MM.1S (cell line): ENCODE measurements around the gene TATDN2.

ENCODE experiments used
- DNase-seq: peaks from one replicate; pipeline ENCODE4 v3.0.0-alpha.2; 2015
- H2AFZ ChIP-seq: fragments of 300-600 bp; sonication (generic); 2 replicates; pipeline ENCODE4 v1.6.0; 2016; ENCODE audit warnings: antibody characterized with exemption, low read length
- H3F3A ChIP-seq: fragments of 300-600 bp; sonication (generic); 2 replicates; pipeline ENCODE4 v1.6.1; 2016; ENCODE audit warnings: mild to moderate bottlenecking, antibody characterized with exemption, low read length, moderate library complexity, mixed read lengths; ENCODE audit not compliant: insufficient read depth
- H3K27ac ChIP-seq: fragments of 300-600 bp; sonication (generic); 2 replicates; pipeline ENCODE4 v1.5.1; 2016; ENCODE audit warnings: mild to moderate bottlenecking, low read length
- H3K27me3 ChIP-seq: fragments of 300-600 bp; sonication (generic); replicated peaks from 2 replicates; pipeline ENCODE4 v1.6.0; 2016; ENCODE audit warnings: low read length; ENCODE audit not compliant: insufficient read depth
- H3K36me3 ChIP-seq: fragments of 300-600 bp; sonication (generic); replicated peaks from 2 replicates; pipeline ENCODE4 v1.6.1; 2016; ENCODE audit warnings: mild to moderate bottlenecking, low read length, mixed read lengths; ENCODE audit not compliant: insufficient read depth
- H3K4me1 ChIP-seq: fragments of 300-600 bp; sonication (generic); 2 replicates; pipeline ENCODE4 v1.6.1; 2016; ENCODE audit warnings: low read length, mixed read lengths
- H3K4me2 ChIP-seq: fragments of 300-600 bp; sonication (generic); 2 replicates; pipeline ENCODE4 v1.6.0; 2016; ENCODE audit warnings: low read depth, low read length
- H3K4me3 ChIP-seq: fragments of 300-600 bp; sonication (generic); 2 replicates; pipeline ENCODE4 v1.5.1; 2016; ENCODE audit warnings: low read length, mixed read lengths
- H3K79me2 ChIP-seq: fragments of 300-600 bp; sonication (generic); 2 replicates; pipeline ENCODE4 v1.6.1; 2016; ENCODE audit warnings: mixed run types, low read length, mixed read lengths
- H3K9ac ChIP-seq: fragments of 300-600 bp; sonication (generic); 2 replicates; pipeline ENCODE4 v1.6.1; 2016; ENCODE audit warnings: low read length, mixed read lengths
- H3K9me2 ChIP-seq: fragments of 300-600 bp; sonication (generic); replicated peaks from 2 replicates; pipeline ENCODE4 v1.6.1; 2016; ENCODE audit warnings: mild to moderate bottlenecking, low read length, mixed read lengths; ENCODE audit not compliant: insufficient read depth
- H3K9me3 ChIP-seq: fragments of 300-600 bp; sonication (generic); replicated peaks from 2 replicates; pipeline ENCODE4 v1.6.1; 2016; ENCODE audit warnings: mild to moderate bottlenecking, low read length, mixed read lengths; ENCODE audit not compliant: insufficient read depth
- H4K20me1 ChIP-seq: fragments of 300-600 bp; sonication (generic); 2 replicates; pipeline ENCODE4 v1.6.1; 2016; ENCODE audit warnings: mild to moderate bottlenecking, low read length, moderate library complexity, mixed read lengths; ENCODE audit not compliant: insufficient read depth
- EZH2 ChIP-seq: fragments of 300-600 bp; sonication (generic); optimal IDR thresholded peaks from 2 replicates; pipeline ENCODE3; 2017; ENCODE audit warnings: low read depth, mild to moderate bottlenecking, antibody characterized with exemption, low read length, mixed read lengths
- EZH2phosphoT487 ChIP-seq: fragments of 300-600 bp; sonication (generic); IDR thresholded peaks from 2 replicates; pipeline ENCODE4 v1.6.1; 2018; ENCODE audit warnings: antibody characterized with exemption, low read length
- TF ChIP-seq, protein P1 (sequence below): fragments of 300-600 bp; sonication (generic); IDR thresholded peaks from 2 replicates; pipeline ENCODE4 v1.5.1; 2016; ENCODE audit warnings: antibody characterized with exemption, low read length, mixed read lengths

TATDN2 gene

DNA sequence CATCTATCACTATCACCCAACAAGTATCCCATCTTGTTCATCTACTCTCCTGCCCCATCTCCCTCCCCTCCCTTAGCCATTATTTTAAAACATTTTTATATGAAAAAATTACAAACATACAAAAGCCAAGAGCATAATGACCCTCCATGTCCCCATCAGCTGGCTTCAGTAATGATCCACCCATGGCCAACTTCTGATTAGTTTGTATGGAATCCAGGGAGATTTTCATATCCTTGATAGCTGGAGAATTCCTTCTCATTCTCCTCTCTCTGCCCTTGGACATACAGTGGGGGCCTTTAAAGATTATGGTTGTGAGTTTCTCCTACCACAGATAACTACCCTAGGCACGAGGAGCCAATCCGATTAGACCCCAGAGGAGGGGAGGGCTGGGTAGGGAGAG lies 43.3 kb upstream of the TATDN2 start:
- Histone ChIP-seq H2AFZ (no peak overlapping the region), H3K79me2 (no peaks in the 10 kb centered on the region), H3K9me2 (no peaks in the 10 kb centered on the region), H4K20me1 (no peaks in the 10 kb centered on the region), H3K4me1 (no peaks in the 10 kb centered on the region), H3K4me3 (no peak overlapping the region), H3K9ac (no peak overlapping the region), H3K4me2 (no peak overlapping the region), H3K36me3 (no peaks in the 10 kb centered on the region), H3F3A (no peaks in the 10 kb centered on the region), H3K9me3 (no peaks in the 10 kb centered on the region), H3K27ac (no peak overlapping the region), H3K27me3 (no peaks in the 10 kb centered on the region)
- no peak for DNase-seq
- TF ChIP-seq EZH2phosphoT487: no peak
- TF ChIP-seq, protein P1, sequence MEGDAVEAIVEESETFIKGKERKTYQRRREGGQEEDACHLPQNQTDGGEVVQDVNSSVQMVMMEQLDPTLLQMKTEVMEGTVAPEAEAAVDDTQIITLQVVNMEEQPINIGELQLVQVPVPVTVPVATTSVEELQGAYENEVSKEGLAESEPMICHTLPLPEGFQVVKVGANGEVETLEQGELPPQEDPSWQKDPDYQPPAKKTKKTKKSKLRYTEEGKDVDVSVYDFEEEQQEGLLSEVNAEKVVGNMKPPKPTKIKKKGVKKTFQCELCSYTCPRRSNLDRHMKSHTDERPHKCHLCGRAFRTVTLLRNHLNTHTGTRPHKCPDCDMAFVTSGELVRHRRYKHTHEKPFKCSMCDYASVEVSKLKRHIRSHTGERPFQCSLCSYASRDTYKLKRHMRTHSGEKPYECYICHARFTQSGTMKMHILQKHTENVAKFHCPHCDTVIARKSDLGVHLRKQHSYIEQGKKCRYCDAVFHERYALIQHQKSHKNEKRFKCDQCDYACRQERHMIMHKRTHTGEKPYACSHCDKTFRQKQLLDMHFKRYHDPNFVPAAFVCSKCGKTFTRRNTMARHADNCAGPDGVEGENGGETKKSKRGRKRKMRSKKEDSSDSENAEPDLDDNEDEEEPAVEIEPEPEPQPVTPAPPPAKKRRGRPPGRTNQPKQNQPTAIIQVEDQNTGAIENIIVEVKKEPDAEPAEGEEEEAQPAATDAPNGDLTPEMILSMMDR: no peak
- TF ChIP-seq EZH2: no peak

DNA sequence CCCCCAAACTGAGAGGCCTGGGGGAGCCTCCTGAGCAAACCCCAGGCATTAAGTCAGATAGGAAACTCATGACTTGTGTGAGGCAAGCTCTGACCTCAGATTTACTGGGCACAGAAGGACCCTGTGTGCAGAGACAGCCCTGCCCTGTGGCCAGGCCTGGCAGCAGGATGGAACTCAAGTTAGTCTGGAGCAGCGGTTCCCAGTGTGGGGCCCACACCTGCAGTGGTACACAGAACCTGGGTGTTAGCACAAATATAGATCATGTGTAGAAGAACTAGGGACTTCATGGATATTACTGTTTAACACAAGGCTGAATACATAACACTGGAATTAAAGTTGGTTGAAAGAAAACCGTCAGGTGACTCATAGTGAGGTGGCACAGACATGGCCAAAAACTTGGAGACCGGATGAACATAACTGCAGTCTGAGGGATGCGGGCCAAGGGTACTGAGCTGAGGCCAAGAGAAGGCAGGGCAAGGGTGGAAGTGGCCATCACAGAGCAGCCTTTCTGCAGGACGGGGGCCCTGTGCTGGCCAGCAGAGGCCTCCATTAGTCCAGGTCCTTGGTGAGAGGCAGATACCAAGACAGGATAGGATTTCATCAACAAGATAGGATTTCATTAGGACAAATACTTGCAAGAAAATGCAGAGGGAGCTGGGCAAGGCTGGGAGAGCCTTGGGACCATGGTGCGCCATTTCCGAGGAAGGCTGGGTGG lies 42.7 kb upstream of the TATDN2 start:
- Histone ChIP-seq H3K4me3 (no peak overlapping the region), H3K9ac (no peak overlapping the region), H3K4me2 (no peak overlapping the region), H3K9me3 (no peaks in the 10 kb centered on the region), H3K27me3 (no peaks in the 10 kb centered on the region), H2AFZ (no peak overlapping the region), H3F3A (no peaks in the 10 kb centered on the region), H3K79me2 (no peaks in the 10 kb centered on the region), H3K4me1 (no peaks in the 10 kb centered on the region), H3K36me3 (no peaks in the 10 kb centered on the region), H3K9me2 (no peaks in the 10 kb centered on the region), H4K20me1 (no peaks in the 10 kb centered on the region), H3K27ac (no peak overlapping the region)
- TF ChIP-seq EZH2: no peak
- TF ChIP-seq, protein P1: no peak
- no peak for TF ChIP-seq EZH2phosphoT487
- DNase-seq: no peak

DNA sequence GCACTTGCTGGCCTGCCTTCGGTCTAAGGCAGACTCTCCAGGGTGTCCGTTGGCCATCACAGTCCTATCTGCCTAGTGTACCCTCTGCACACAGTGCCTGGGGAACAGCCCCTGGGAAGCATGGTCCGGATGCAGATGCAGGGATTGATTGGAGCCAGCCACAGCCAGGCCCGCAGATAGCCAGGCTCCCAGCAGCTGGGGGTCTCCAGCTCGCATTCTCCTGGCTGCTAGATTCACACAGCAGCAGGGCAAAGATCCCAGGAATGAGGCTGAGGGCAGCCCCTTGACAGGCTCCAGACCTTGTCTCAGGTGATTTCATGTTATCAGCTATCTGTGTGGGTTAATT lies 42.1 kb upstream of the TATDN2 start:
- TF ChIP-seq, protein P1: no peak
- no peak for TF ChIP-seq EZH2
- TF ChIP-seq EZH2phosphoT487: no peak
- Histone ChIP-seq H3K4me1 (no peaks in the 10 kb centered on the region), H3K9me2 (no peaks in the 10 kb centered on the region), H2AFZ (no peak overlapping the region), H3K4me2 (no peak overlapping the region), H3F3A (no peaks in the 10 kb centered on the region), H3K27ac (no peak overlapping the region), H3K9me3 (no peaks in the 10 kb centered on the region), H3K27me3 (no peaks in the 10 kb centered on the region), H3K79me2 (no peaks in the 10 kb centered on the region), H3K9ac (no peak overlapping the region), H3K36me3 (no peaks in the 10 kb centered on the region), H3K4me3 (no peak overlapping the region), H4K20me1 (no peaks in the 10 kb centered on the region)
- no peak for DNase-seq
